Fibroblast of mammary gland (primary cell): ENCODE measurements around the gene TMEM131.
A peak's percentile ranks its signal among the peaks of the same experiment; 100 is the strongest.

Source experiments
- DNase-seq: peaks from one replicate; pipeline ENCODE4 v3.0.0-alpha.2; 2010; ENCODE audit warnings: low read depth
- H3K4me3 ChIP-seq: 2 replicates; pipeline ENCODE4 v1.5.1; 2011; ENCODE audit warnings: low read depth, mild to moderate bottlenecking, low read length, moderate library complexity; ENCODE audit not compliant: control insufficient read depth
- TF ChIP-seq, protein P1 (sequence below): conservative IDR thresholded peaks from 2 replicates; pipeline ENCODE4 v1.5.1; 2011; ENCODE audit warnings: low read depth, low read length, inconsistent platforms; ENCODE audit not compliant: control insufficient read depth, insufficient read depth

Gene TMEM131

DNA sequence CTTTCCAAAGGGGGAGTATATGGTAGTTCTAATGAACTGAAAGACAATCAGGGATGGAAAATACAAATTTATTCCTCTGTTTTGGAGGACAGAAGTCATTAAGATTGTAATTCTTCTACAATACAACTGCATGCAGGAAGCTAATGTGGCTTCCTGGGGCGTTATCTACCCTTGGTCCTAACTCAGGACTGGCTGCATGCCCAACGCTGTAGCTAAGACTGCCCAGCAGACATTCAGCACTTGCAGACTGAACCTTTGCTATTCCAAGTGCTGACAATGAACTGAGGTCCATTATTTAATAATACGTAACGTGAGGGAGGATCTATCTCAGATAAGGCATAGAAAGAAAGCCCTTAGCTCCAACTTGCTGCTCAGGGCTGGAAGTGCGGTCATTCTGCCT lies 229.2 kb downstream of the TMEM131 start:
- no peak for DNase-seq
- H3K4me3 ChIP-seq = no peak overlapping the region

DNA sequence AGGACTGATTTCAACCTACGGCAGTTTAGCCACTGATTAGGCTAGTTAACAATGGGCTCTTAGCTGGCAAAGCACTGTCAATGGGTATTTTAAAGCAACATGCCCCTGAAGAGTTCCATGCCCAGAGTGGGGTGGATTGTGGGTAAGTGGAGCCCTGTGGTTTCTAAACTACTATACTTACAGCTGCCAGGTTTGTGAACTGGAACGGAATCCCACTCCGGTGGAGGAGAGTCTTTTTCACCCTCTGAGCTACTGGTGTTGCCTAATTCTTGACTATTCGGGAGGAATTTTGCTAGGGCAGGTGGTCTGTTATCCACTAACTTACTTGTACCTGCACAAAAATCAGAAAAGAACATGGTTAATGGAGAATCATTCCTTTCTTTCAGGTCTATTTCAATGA lies 229.8 kb downstream of the TMEM131 start:
- H3K4me3 ChIP-seq = no peak overlapping the region
- no peak for DNase-seq
- TF ChIP-seq, protein P1, sequence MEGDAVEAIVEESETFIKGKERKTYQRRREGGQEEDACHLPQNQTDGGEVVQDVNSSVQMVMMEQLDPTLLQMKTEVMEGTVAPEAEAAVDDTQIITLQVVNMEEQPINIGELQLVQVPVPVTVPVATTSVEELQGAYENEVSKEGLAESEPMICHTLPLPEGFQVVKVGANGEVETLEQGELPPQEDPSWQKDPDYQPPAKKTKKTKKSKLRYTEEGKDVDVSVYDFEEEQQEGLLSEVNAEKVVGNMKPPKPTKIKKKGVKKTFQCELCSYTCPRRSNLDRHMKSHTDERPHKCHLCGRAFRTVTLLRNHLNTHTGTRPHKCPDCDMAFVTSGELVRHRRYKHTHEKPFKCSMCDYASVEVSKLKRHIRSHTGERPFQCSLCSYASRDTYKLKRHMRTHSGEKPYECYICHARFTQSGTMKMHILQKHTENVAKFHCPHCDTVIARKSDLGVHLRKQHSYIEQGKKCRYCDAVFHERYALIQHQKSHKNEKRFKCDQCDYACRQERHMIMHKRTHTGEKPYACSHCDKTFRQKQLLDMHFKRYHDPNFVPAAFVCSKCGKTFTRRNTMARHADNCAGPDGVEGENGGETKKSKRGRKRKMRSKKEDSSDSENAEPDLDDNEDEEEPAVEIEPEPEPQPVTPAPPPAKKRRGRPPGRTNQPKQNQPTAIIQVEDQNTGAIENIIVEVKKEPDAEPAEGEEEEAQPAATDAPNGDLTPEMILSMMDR = no peak

More for the DNA sequence above, 229.2 kb downstream of the TMEM131 start:
- TF ChIP-seq, protein P1 = no peak

GRCh38 chr2:97764559-97765263 lies 231.0 kb downstream of the TMEM131 start:
- H3K4me3 ChIP-seq = no peak overlapping the region
- no peak for DNase-seq
- TF ChIP-seq, protein P1 = no peak

DNA sequence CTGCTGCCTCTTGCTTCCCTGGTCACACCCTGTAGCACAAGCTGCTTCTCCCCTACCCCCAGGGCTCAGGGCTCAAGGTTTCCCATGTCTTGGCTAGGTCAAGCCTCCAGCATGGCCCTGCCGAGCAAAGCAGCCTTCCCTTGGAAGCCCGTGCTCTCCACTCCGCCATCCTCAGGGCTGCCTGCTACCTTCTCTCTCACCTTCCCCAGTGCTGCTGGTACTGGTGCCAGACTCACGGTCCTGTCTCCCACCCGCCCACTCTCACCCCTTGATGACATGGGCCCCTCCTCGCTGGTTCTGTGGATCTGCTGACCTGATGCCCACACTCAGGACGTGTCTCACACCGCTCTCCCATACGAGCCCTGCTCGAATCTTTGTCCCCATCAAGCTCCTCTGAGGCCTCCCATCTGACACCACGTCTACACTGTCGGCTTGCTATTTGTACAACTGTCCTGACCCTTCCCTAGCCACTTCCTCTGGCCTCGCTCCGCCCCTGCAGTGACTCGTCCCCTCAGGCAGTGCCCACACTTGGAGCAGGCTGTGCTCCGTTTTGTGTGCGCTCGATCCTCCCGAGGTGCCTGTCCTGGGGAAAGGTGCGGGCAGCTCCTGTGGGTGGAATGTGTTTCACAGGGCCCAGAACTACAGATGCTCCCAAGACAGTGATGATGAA lies 232.4 kb downstream of the TMEM131 start:
- peak; percentile 14 for DNase-seq
- no peak overlapping the region for H3K4me3 ChIP-seq
- TF ChIP-seq, protein P1 = no peak

- H3K4me3 ChIP-seq = no peak overlapping the region
- TF ChIP-seq, protein P1 = no peak
- DNase-seq = no peak
These were observed 234.6 kb downstream of the TMEM131 start for GRCh38 chr2:97761192-97761591.

- DNase-seq = no peak
- TF ChIP-seq, protein P1 = no peak
- no peak overlapping the region for H3K4me3 ChIP-seq
These were observed 235.2 kb downstream of the TMEM131 start for GRCh38 chr2:97760480-97761049.
